ENCODE data around the gene MCRIP1. TPM values are rescaled to one million over a fixed set of nuclear protein-coding genes. Genes with fewer than 3 reads are reported as not detected.

MCRIP1 gene
- total and polyA plus RNA-seq, 5 donors from 2014 or later = 58.1 to 93.2 (median 74.9) TPM

GRCh38 chr17:81817758-81818147, 15.3 kb downstream of the MCRIP1 start:
- peaks cover 18% of the 10 kb centered on the region for H3K27me3 Mint-ChIP-seq
- H3K36me3 ChIP-seq (ENCODE audit: control insufficient read depth, insufficient read depth, low read length) = peaks cover under 1% of the 10 kb centered on the region
- no peaks in the 10 kb centered on the region for H3K27me3 ChIP-seq (ENCODE audit: control insufficient read depth, insufficient read depth, low read length)
- DNase-seq (no peak), ATAC-seq (ENCODE audit: low read depth in 2 of 2) (no peak)
- no peak overlapping the region for H3K4me3 Mint-ChIP-seq
- H3K27ac ChIP-seq (ENCODE audit: insufficient read depth, low read length, poor library complexity, severe bottlenecking) = no peak overlapping the region
- H3K9me3 Mint-ChIP-seq = no peaks in the 10 kb centered on the region
- no peak overlapping the region for H3K4me3 ChIP-seq (ENCODE audit: low read depth, low read length)
- peak overlapping the region in 1 of 3 donors; percentile 18 for H3K27ac Mint-ChIP-seq
- H3K4me1 ChIP-seq (ENCODE audit: control insufficient read depth, insufficient read depth, low read length, poor library complexity, severe bottlenecking) = no peaks in the 10 kb centered on the region
- no peaks in the 10 kb centered on the region for H3K36me3 Mint-ChIP-seq
- peaks cover 0 to 6% (median 4%) of the 10 kb centered on the region in 4 donors for H3K4me1 Mint-ChIP-seq
- no peaks in the 10 kb centered on the region for H3K9me3 ChIP-seq (ENCODE audit: control insufficient read depth in 2 of 2, low read length in 2 of 2)

- Mint-ChIP-seq H3K36me3 (no peaks in the 10 kb centered on the region), H3K27ac (no peak overlapping the region), H3K4me3 (no peak overlapping the region), H3K9me3 (no peaks in the 10 kb centered on the region), H3K4me1 (peaks cover 0 to 6% (median 3%) of the 10 kb centered on the region in 4 donors), H3K27me3 (peaks cover 18% of the 10 kb centered on the region)
- Histone ChIP-seq H3K36me3 (ENCODE audit: control insufficient read depth, insufficient read depth, low read length) (no peaks in the 10 kb centered on the region), H3K9me3 (ENCODE audit: control insufficient read depth in 2 of 2, low read length in 2 of 2) (no peaks in the 10 kb centered on the region), H3K27me3 (ENCODE audit: control insufficient read depth, insufficient read depth, low read length) (no peaks in the 10 kb centered on the region), H3K4me1 (ENCODE audit: control insufficient read depth, insufficient read depth, low read length, poor library complexity, severe bottlenecking) (no peaks in the 10 kb centered on the region), H3K27ac (ENCODE audit: insufficient read depth, low read length, poor library complexity, severe bottlenecking) (no peak overlapping the region), H3K4me3 (ENCODE audit: low read depth, low read length) (no peak overlapping the region)
- ATAC-seq (ENCODE audit: low read depth in 2 of 2) = no peak
- DNase-seq = no peak
Measured at GRCh38 chr17:81815646-81815986, 17.5 kb downstream of the MCRIP1 start.

- no peaks in the 10 kb centered on the region for H3K4me1 ChIP-seq (ENCODE audit: control insufficient read depth, insufficient read depth, low read length, poor library complexity, severe bottlenecking)
- peaks cover 0 to 6% (median 3%) of the 10 kb centered on the region in 4 donors for H3K4me1 Mint-ChIP-seq
- peaks cover 19% of the 10 kb centered on the region for H3K27me3 Mint-ChIP-seq
- no peak overlapping the region for H3K4me3 ChIP-seq (ENCODE audit: low read depth, low read length)
- H3K27ac Mint-ChIP-seq = no peak overlapping the region
- H3K4me3 Mint-ChIP-seq = no peak overlapping the region
- DNase-seq (no peak), ATAC-seq (ENCODE audit: low read depth in 2 of 2) (no peak)
- no peaks in the 10 kb centered on the region for H3K9me3 ChIP-seq (ENCODE audit: control insufficient read depth in 2 of 2, low read length in 2 of 2)
- H3K9me3 Mint-ChIP-seq = no peaks in the 10 kb centered on the region
- no peaks in the 10 kb centered on the region for H3K36me3 Mint-ChIP-seq
- H3K27me3 ChIP-seq (ENCODE audit: control insufficient read depth, insufficient read depth, low read length) = no peaks in the 10 kb centered on the region
- H3K36me3 ChIP-seq (ENCODE audit: control insufficient read depth, insufficient read depth, low read length) = no peaks in the 10 kb centered on the region
- no peak overlapping the region for H3K27ac ChIP-seq (ENCODE audit: insufficient read depth, low read length, poor library complexity, severe bottlenecking)
Measured at GRCh38 chr17:81814748-81815645, 18.1 kb downstream of the MCRIP1 start.

- Histone ChIP-seq H3K27ac (ENCODE audit: insufficient read depth, low read length, poor library complexity, severe bottlenecking) (no peak overlapping the region), H3K27me3 (ENCODE audit: control insufficient read depth, insufficient read depth, low read length) (no peaks in the 10 kb centered on the region), H3K36me3 (ENCODE audit: control insufficient read depth, insufficient read depth, low read length) (no peaks in the 10 kb centered on the region), H3K9me3 (ENCODE audit: control insufficient read depth in 2 of 2, low read length in 2 of 2) (no peaks in the 10 kb centered on the region), H3K4me1 (ENCODE audit: control insufficient read depth, insufficient read depth, low read length, poor library complexity, severe bottlenecking) (no peaks in the 10 kb centered on the region), H3K4me3 (ENCODE audit: low read depth, low read length) (no peak overlapping the region)
- Mint-ChIP-seq H3K4me3 (no peak overlapping the region), H3K9me3 (no peaks in the 10 kb centered on the region), H3K4me1 (peaks cover 0 to 6% (median 3%) of the 10 kb centered on the region in 4 donors), H3K27ac (no peak overlapping the region), H3K36me3 (no peaks in the 10 kb centered on the region), H3K27me3 (peaks cover 24% of the 10 kb centered on the region)
- DNase-seq (no peak), ATAC-seq (ENCODE audit: low read depth in 2 of 2) (no peak)
Measured at GRCh38 chr17:81813861-81814683, 19.0 kb downstream of the MCRIP1 start.

- Histone ChIP-seq H3K27me3 (ENCODE audit: control insufficient read depth, insufficient read depth, low read length) (no peaks in the 10 kb centered on the region), H3K27ac (ENCODE audit: insufficient read depth, low read length, poor library complexity, severe bottlenecking) (no peak overlapping the region), H3K36me3 (ENCODE audit: control insufficient read depth, insufficient read depth, low read length) (no peaks in the 10 kb centered on the region), H3K9me3 (ENCODE audit: control insufficient read depth in 2 of 2, low read length in 2 of 2) (no peaks in the 10 kb centered on the region), H3K4me1 (ENCODE audit: control insufficient read depth, insufficient read depth, low read length, poor library complexity, severe bottlenecking) (no peaks in the 10 kb centered on the region), H3K4me3 (ENCODE audit: low read depth, low read length) (no peak overlapping the region)
- ATAC-seq (ENCODE audit: low read depth in 2 of 2) = no peak
- H3K9me3 Mint-ChIP-seq = no peaks in the 10 kb centered on the region
- H3K27ac Mint-ChIP-seq = no peak overlapping the region
- H3K4me3 Mint-ChIP-seq = no peak overlapping the region
- peaks cover 0 to 6% (median 3%) of the 10 kb centered on the region in 4 donors for H3K4me1 Mint-ChIP-seq
- DNase-seq = no peak
- peaks cover 24% of the 10 kb centered on the region for H3K27me3 Mint-ChIP-seq
- H3K36me3 Mint-ChIP-seq = no peaks in the 10 kb centered on the region
Measured at GRCh38 chr17:81813371-81813684, 19.8 kb downstream of the MCRIP1 start.

- Mint-ChIP-seq H3K36me3 (no peaks in the 10 kb centered on the region), H3K27ac (no peak overlapping the region), H3K27me3 (peaks cover 21% of the 10 kb centered on the region), H3K9me3 (no peaks in the 10 kb centered on the region), H3K4me3 (no peak overlapping the region), H3K4me1 (peaks cover 0 to 6% (median 3%) of the 10 kb centered on the region in 4 donors)
- no peak for DNase-seq
- Histone ChIP-seq H3K27me3 (ENCODE audit: control insufficient read depth, insufficient read depth, low read length) (no peaks in the 10 kb centered on the region), H3K36me3 (ENCODE audit: control insufficient read depth, insufficient read depth, low read length) (no peaks in the 10 kb centered on the region), H3K27ac (ENCODE audit: insufficient read depth, low read length, poor library complexity, severe bottlenecking) (no peak overlapping the region), H3K4me1 (ENCODE audit: control insufficient read depth, insufficient read depth, low read length, poor library complexity, severe bottlenecking) (no peaks in the 10 kb centered on the region), H3K4me3 (ENCODE audit: low read depth, low read length) (no peak overlapping the region), H3K9me3 (ENCODE audit: control insufficient read depth in 2 of 2, low read length in 2 of 2) (no peaks in the 10 kb centered on the region)
- ATAC-seq (ENCODE audit: low read depth in 2 of 2) = no peak
Measured at GRCh38 chr17:81812571-81813370, 20.3 kb downstream of the MCRIP1 start.

GRCh38 chr17:81811705-81812570, 21.2 kb downstream of the MCRIP1 start:
- Mint-ChIP-seq H3K36me3 (no peaks in the 10 kb centered on the region), H3K4me3 (no peak overlapping the region), H3K27me3 (peaks cover 18% of the 10 kb centered on the region), H3K9me3 (no peaks in the 10 kb centered on the region), H3K4me1 (peaks cover 0 to 6% (median 3%) of the 10 kb centered on the region in 4 donors), H3K27ac (no peak overlapping the region)
- Histone ChIP-seq H3K4me1 (ENCODE audit: control insufficient read depth, insufficient read depth, low read length, poor library complexity, severe bottlenecking) (no peaks in the 10 kb centered on the region), H3K36me3 (ENCODE audit: control insufficient read depth, insufficient read depth, low read length) (no peaks in the 10 kb centered on the region), H3K9me3 (ENCODE audit: control insufficient read depth in 2 of 2, low read length in 2 of 2) (no peaks in the 10 kb centered on the region), H3K4me3 (ENCODE audit: low read depth, low read length) (no peak overlapping the region), H3K27me3 (ENCODE audit: control insufficient read depth, insufficient read depth, low read length) (no peaks in the 10 kb centered on the region), H3K27ac (ENCODE audit: insufficient read depth, low read length, poor library complexity, severe bottlenecking) (no peak overlapping the region)
- no peak for ATAC-seq (ENCODE audit: low read depth in 2 of 2)
- DNase-seq = no peak

Data from CD4-positive, CD25-positive, alpha-beta regulatory T cell (primary cell).